Fibroblast of upper back skin (primary cell): Measurements from ENCODE around the gene TRANK1.
A peak's percentile ranks its signal among the peaks of the same experiment; 100 is the strongest.

Experiments used
- DNase-seq: peaks from one replicate; pipeline ENCODE4 v3.0.0-alpha.2; 2013

TRANK1 gene

GRCh38 chr3:36790765-36791164, 154.1 kb downstream of the TRANK1 start:
- no peak for DNase-seq

- DNase-seq = no peak
These were observed 157.6 kb downstream of the TRANK1 start for GRCh38 chr3:36786921-36787890.

GRCh38 chr3:36784138-36784635, 160.7 kb downstream of the TRANK1 start:
- DNase-seq = peak; percentile 63

GRCh38 chr3:36777424-36778218, 167.2 kb downstream of the TRANK1 start:
- no peak for DNase-seq
